RWPE2 (cell line): ENCODE data around the gene LAMA2.

ENCODE experiments used
- ATAC-seq: fragments of 200-7000 bp; cut with Tn5 transposase; 3 replicates; pipeline ENCODE4 v1.9.1; 2021; ENCODE audit warnings: low read depth
- DNase-seq: peaks from one replicate; pipeline ENCODE4 v3.0.0-alpha.2; 2020; ENCODE audit warnings: low spot score
- H3K27ac ChIP-seq: fragments of 450-650 bp; 2 replicates; pipeline ENCODE4 v1.5.1; 2017; ENCODE audit warnings: mild to moderate bottlenecking; ENCODE audit not compliant: poor library complexity, severe bottlenecking
- H3K27me3 ChIP-seq: fragments of 250-450 bp; sonication (Bioruptor Pico); 2 replicates; pipeline ENCODE4 v1.5.1; 2021; ENCODE audit warnings: mild to moderate bottlenecking, moderate library complexity; ENCODE audit not compliant: insufficient read depth, poor library complexity, severe bottlenecking
- H3K36me3 ChIP-seq: fragments of 250-450 bp; sonication (Bioruptor Pico); 2 replicates; pipeline ENCODE4 v1.5.1; 2020; ENCODE audit warnings: low read depth, mild to moderate bottlenecking, moderate library complexity
- H3K4me1 ChIP-seq: fragments of 250-450 bp; sonication (Bioruptor Pico); 2 replicates; pipeline ENCODE4 v1.5.1; 2021; ENCODE audit warnings: mild to moderate bottlenecking, moderate library complexity; ENCODE audit not compliant: insufficient read depth, poor library complexity, severe bottlenecking
- H3K4me3 ChIP-seq: fragments of 250-450 bp; sonication (Bioruptor Pico); 2 replicates; pipeline ENCODE4 v1.5.1; 2021; ENCODE audit warnings: mild to moderate bottlenecking, moderate library complexity; ENCODE audit not compliant: severe bottlenecking
- H3K9me3 ChIP-seq: fragments of 250-450 bp; sonication (Bioruptor Pico); 2 replicates; pipeline ENCODE4 v1.5.1; 2021; ENCODE audit warnings: mild to moderate bottlenecking, moderate library complexity; ENCODE audit not compliant: severe bottlenecking
- CTCF ChIP-seq: fragments of 450-650 bp; IDR thresholded peaks from one replicate; pipeline ENCODE4 v1.5.1; 2017; ENCODE audit warnings: mild to moderate bottlenecking, moderate library complexity; ENCODE audit not compliant: poor library complexity, severe bottlenecking

The LAMA2 gene

GRCh38 chr6:129542705-129543104 is 659.8 kb downstream of the LAMA2 start:
- no peak for DNase-seq
- Histone ChIP-seq H3K27me3 (no peaks in the 10 kb centered on the region), H3K4me1 (no peaks in the 10 kb centered on the region), H3K4me3 (no peak overlapping the region), H3K9me3 (no peaks in the 10 kb centered on the region), H3K36me3 (no peaks in the 10 kb centered on the region), H3K27ac (no peak overlapping the region)
- TF ChIP-seq CTCF = no peak
- ATAC-seq = no peak

GRCh38 chr6:129543981-129544380 is 661.0 kb downstream of the LAMA2 start:
- Histone ChIP-seq H3K27ac (no peak overlapping the region), H3K36me3 (no peaks in the 10 kb centered on the region), H3K4me3 (no peak overlapping the region), H3K27me3 (no peaks in the 10 kb centered on the region), H3K9me3 (no peaks in the 10 kb centered on the region), H3K4me1 (no peaks in the 10 kb centered on the region)
- DNase-seq = no peak
- no peak for TF ChIP-seq CTCF
- ATAC-seq = no peak

DNA sequence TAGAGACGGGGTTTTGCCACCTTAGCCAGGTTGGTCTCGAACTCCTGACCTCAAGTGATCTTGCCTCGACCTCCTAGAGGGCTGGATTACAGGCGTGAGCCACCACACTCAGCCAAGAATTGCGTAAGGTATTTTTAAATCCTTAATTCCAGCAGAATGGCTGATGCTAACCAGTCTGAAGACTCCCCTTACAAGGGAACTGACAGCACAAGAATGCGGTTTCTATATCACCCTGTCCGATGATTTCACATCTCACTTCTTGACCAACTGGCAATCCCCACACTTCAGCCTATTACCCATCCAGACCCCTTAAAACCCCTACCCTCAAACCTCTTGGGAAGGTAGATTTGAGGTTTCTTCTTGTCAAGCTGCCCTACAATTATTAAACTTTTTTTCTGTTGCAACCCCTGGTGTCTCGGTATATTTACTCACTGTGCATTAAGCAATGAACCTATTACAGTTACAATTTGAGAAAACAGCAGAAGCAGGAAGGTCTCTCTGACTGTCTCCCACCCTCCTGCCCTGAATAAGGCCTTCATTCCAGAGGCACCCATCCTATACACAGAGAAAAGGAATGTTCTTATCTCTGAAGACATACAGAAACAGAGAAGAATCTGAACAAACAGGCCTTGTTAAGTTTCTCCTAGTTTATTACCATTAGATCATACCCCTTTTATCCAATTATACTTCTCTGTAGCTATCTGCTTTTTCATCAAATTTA is 662.1 kb downstream of the LAMA2 start:
- no peaks in the 10 kb centered on the region for H3K27me3 ChIP-seq
- H3K27ac ChIP-seq = no peak overlapping the region
- H3K4me3 ChIP-seq = no peak overlapping the region
- ATAC-seq (no peak), DNase-seq (no peak)
- H3K4me1 ChIP-seq = no peaks in the 10 kb centered on the region
- no peaks in the 10 kb centered on the region for H3K36me3 ChIP-seq
- no peaks in the 10 kb centered on the region for H3K9me3 ChIP-seq
- no peak for TF ChIP-seq CTCF

DNA sequence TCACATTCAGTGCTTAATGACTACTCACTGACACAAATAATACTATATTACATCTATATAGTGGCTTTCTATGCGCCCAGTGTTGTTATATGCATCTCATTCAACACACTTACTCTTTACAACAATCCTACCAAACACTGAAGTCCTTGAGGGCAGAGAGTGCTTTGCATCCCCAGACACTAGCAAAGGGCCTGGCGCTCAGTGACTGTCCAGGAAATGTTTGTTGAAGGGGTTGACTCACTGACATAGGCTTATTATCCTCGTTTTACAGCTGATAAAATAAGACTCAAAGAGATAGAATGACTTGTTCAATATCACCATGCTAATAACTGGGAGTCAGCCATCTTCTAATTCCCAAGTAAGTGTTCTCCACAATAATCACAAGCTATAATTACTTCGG is 663.8 kb downstream of the LAMA2 start:
- no peak for ATAC-seq
- H3K9me3 ChIP-seq = no peaks in the 10 kb centered on the region
- no peak for TF ChIP-seq CTCF
- no peak overlapping the region for H3K4me3 ChIP-seq
- H3K27ac ChIP-seq = no peak overlapping the region
- no peaks in the 10 kb centered on the region for H3K4me1 ChIP-seq
- H3K27me3 ChIP-seq = no peaks in the 10 kb centered on the region
- no peaks in the 10 kb centered on the region for H3K36me3 ChIP-seq
- no peak for DNase-seq

DNA sequence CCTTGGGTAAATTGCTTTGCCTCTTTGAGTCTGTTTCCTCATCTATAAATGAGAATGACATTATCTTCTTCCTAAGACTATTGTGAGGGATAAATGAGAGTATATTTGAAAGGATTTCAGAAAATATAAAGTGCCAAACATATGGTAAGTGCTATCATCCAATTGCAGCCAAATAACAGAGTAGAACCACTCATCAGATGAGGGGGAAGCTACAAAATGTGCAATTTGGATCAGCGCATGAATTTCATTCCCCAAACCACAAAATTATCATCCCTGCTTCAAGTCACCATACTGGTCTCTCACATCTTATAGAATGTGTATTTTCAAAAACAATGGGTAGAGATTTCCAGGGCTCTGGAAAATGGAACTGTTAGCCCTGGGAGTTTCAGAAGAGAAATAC is 668.5 kb downstream of the LAMA2 start:
- no peaks in the 10 kb centered on the region for H3K27me3 ChIP-seq
- no peak for DNase-seq
- H3K4me3 ChIP-seq = no peak overlapping the region
- H3K36me3 ChIP-seq = no peaks in the 10 kb centered on the region
- H3K9me3 ChIP-seq = no peaks in the 10 kb centered on the region
- no peak overlapping the region for H3K27ac ChIP-seq
- TF ChIP-seq CTCF = no peak
- H3K4me1 ChIP-seq = no peaks in the 10 kb centered on the region
- no peak for ATAC-seq
